Epidermal melanocyte (primary cell): Measurements from ENCODE around the gene PPP4C.
"Not testable (repeated sequence)": the region's sequence is repeated elsewhere in the genome, so short reads cannot be mapped to it uniquely, and the experiment has no call there.

Experiments used
- DNase-seq: peaks from one replicate; pipeline ENCODE4 v3.0.0; 2011; ENCODE audit warnings: low spot score; ENCODE audit not compliant: insufficient read length

The PPP4C gene

DNA sequence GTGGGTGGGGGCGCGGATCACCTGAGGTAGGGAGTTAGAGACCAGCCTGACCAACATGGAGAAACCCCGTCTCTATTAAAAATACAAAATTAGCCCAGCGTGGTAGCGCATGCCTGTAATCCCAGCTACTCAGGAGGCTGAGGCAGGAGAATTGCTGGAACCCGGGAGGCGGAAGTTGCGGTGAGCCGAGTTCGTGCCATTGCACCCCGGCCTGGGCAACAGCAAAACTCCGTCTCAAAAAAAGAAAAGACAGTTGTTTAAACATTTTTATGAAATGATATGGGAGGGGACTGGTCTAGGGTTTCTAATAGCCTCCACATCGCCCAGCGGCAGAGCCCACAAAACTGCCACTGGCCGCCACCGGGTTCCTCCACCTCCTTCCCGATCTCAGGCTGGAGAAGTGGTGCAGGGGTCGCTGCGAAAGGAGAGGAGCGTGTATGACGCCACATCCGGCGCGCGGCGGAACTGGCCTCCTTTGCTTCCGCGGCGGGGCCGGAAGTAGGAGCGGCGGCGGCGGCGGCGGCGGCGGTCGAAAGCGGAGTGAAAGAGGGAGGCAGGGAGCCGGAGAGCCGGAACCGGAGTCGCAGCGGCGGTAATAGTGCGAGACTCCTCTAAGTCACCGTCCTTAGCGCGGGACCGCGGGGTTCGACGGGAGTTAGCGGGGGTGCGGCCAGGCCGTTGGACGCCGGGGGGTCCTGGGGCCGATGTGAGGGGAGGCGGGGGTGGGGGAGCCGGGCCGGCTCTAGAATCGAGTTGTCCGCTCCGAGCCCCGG, at the start of gene PPP4C:
PPP4C (plus strand) TSS at position 492 of the 773 bp plus-strand sequence. CDS start 384 bp downstream, outside the sequence.
- DNase-seq = peak; percentile 98

- DNase-seq = no peak
Measured at GRCh38 chr16:30026449-30026848, 49.3 kb upstream of the PPP4C start.

GRCh38 chr16:30027588-30028437, 48.0 kb upstream of the PPP4C start:
- DNase-seq = no peak

- no peak for DNase-seq
Measured at GRCh38 chr16:30028438-30029076, 47.2 kb upstream of the PPP4C start.

DNA sequence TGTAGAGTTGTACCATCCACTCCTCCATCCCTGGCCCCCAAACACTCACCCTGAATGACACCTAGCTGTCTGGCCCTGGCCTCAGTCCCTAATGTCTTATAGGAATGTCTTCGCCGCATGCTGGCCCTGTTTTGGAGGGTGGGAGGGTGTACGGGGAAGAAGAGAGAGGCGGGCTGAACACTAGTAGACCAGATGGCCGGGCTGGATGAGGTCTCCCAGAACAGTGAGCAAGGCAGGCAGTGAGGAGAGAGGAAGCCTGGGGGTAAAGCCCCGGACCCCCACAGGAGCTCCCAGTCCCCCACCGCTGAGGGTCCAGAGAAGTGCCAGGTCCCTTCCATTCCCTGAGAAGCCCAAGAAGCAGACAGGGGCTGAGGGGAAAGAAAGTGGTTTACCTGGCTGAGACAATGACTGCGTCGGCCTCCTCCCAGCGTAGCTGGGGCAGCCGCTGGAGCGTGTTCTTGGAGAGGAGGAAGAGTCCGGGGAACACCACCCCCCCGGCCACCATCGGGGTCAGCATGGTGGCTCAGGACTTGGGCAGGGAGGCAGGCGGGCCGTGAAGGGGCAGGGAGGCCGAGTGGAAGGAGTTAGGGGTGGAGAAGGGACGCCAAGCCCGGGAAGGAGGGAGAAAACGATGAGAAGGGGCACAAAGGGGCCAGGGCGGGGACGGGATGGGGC, 45.6 kb upstream of the PPP4C start:
- DNase-seq = no peak

GRCh38 chr16:30030841-30031413, 44.9 kb upstream of the PPP4C start, which contains the start of gene TLCD3B:
TLCD3B (minus strand) TSS chr16:30031271; CDS start chr16:30030527, 744 bp downstream.
- DNase-seq = no peak

DNA sequence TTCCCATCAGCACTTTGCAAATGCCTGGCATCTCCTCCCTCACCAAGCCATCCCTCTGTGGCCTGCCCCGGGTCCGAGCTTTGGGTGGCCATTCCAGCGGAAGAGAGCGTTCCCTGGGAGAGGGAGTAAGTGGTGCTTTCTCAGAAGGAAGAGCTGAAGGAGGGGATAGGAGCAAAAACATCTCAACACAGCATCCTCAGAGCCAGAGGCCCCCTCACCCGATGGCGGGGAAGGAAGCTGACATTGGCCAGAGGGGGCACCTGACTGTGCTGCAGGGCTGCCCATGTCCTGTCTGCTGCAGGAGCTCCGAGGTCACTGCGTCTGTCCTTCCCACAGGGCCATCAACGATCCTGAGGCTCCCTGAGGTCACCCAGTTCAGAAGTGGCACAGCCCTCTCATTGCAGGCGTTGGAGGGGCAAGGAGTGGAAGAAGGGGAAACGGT, 44.3 kb upstream of the PPP4C start:
- DNase-seq = no peak

GRCh38 chr16:30032083-30032819, 43.5 kb upstream of the PPP4C start:
- DNase-seq = peak; percentile 72

- DNase-seq = no peak
Measured at GRCh38 chr16:30033270-30033669, 42.5 kb upstream of the PPP4C start.

DNA sequence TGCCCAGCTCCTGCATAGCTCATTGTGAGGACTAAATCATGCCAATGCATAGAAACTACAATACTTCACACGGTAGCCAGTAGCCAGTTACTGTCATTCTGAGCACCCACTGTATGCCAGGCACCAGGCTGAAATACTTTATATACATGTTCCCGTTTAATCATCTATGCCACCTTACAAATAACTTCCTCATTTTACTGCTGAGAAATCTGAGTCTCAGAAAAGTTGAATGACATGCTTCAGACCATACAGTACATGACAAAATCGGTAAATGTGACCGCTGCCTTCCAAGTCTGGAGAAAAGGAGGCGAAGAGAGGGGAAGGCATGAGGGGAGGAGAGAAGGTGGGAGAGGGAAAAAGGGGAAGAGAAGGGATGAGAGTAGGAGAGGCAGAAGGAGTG, 35.6 kb upstream of the PPP4C start:
- DNase-seq = no peak

DNA sequence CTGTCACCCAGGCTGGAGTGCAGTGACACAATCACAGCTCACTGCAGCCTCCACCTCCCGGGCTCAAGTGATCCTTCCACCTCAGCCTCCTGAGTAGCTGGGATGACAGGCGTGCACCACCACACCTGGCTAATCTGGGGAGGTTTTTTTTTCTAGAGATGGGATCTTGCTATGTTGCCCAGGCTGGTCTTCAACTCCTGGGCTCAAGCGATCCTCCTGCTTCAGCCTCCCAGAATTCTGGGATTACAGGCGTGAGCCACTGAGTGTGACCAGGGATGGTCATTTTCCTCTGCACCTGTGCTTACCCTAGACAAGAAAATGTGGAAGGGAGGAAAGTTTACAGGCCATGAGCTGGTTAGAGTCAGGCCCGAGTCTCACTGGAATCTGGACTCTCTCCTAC, 35.1 kb upstream of the PPP4C start:
- not testable (repeated sequence) for DNase-seq

GRCh38 chr16:30041841-30042240, 34.0 kb upstream of the PPP4C start:
- no peak for DNase-seq

GRCh38 chr16:30046178-30046577, 29.6 kb upstream of the PPP4C start:
- no peak for DNase-seq

- no peak for DNase-seq
Measured at GRCh38 chr16:30046588-30046987, 29.2 kb upstream of the PPP4C start.

- no peak for DNase-seq
Measured at GRCh38 chr16:30049871-30050270, 25.9 kb upstream of the PPP4C start.

DNA sequence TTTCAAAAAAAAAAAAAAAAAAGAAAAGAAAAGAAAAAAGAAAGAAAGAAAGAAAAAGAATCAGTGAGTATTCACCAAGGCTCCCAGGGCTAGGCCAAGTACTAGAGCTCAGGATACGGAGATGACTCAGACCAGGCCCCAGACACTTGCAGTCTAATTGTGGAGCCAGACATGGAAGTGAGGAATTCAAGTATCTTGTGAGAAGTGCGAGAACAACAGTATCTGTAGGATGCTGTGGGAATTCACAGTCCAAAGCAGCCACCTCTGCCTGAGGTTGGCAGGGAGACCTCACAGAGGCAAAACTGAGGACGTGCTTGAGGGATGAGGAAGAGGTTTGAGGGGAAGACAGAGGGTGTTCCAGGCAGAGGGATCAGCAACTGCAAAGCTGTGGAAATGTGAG, 24.3 kb upstream of the PPP4C start:
- DNase-seq = no peak

DNA sequence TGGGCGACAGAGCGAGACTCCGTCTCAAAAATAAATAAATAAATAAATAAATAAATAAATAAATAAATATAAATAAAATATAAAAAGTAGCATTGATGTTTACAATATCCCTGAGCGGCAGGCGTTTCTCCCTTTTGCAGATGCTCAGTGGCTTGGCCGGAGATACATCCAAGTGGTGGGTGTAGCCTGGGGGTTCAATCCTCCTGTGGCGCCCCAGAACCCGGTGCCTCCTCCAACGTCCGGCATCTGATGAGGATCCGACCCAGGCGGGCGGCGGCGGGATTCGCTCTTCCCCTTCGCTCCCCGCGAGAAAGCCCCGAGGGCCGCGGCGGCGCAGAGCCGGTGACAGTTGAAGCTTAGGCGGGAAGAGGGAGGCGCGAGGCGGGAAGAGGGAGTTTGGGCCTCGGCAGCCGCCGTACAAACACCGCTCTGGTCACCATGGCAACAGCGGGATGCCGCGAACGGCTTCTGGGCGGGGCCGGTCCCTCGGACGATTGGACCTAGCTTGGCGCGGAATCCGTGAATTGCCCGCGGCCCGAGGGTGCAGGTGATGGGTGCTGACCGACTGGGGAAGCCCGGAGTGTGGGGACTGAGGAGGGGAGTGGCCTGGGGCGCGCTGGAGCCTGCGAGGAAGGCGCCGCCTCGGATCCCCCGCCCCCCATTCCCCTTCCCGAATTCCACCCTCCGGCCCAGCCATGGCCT, 23.0 kb upstream of the PPP4C start:
- peak; percentile 94 for DNase-seq

DNA sequence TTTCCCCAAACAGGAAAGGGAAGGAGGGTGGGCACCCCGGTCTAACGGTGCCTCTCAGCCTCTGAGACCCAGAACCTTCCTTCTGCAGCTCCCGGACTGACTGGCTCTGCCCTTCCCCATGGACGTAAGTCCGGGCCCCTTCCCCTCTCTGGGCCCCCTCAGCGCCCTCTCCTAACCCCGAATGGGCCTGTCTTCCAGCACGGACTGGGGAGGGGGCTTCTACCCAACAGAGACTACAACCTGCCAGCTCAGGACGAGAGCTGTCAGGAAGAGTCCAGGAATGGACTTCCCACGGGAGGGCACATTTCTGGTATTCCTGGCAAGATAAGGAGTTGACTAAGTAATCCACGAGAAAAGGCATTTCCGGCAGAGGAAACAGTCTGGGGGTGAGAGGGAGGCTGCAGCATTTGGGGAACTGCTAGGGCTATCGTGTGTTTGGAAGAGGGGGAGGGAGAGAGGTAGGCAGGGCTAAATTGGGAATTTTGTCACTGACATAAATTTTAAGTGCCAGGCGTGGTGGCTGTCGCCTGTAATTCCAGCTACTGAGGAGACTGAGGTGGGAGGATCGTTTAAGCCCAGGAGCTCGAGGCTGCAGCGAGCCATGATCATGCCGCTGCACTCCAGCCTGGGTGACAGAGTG, 22.3 kb upstream of the PPP4C start:
- DNase-seq = peak; percentile 44

DNA sequence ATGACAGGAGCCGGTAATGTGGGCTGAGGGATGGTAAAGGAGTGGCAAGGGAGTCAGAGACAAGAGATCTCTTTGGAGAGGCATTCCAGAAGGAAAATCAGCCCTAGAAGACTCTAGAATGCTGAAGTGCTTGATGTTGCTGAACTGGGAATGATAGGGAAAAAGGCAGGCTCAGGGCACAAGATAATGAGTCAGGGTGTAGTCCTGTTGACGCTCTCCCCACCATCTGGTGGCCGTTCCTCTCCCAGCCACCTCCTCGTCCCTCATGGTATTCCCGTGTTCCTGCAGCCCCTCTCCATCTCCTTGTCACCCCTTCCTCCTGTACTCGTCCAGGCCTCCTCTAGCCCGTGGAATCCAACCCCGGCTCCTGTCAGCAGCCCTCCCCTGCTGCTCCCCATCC, 21.3 kb upstream of the PPP4C start:
- no peak for DNase-seq
